ENCODE measurements around the gene ZNF567.
"Not testable (repeated sequence)": the region's sequence is repeated elsewhere in the genome, so short reads cannot be mapped to it uniquely, and the experiment has no call there.

Gene ZNF567

DNA sequence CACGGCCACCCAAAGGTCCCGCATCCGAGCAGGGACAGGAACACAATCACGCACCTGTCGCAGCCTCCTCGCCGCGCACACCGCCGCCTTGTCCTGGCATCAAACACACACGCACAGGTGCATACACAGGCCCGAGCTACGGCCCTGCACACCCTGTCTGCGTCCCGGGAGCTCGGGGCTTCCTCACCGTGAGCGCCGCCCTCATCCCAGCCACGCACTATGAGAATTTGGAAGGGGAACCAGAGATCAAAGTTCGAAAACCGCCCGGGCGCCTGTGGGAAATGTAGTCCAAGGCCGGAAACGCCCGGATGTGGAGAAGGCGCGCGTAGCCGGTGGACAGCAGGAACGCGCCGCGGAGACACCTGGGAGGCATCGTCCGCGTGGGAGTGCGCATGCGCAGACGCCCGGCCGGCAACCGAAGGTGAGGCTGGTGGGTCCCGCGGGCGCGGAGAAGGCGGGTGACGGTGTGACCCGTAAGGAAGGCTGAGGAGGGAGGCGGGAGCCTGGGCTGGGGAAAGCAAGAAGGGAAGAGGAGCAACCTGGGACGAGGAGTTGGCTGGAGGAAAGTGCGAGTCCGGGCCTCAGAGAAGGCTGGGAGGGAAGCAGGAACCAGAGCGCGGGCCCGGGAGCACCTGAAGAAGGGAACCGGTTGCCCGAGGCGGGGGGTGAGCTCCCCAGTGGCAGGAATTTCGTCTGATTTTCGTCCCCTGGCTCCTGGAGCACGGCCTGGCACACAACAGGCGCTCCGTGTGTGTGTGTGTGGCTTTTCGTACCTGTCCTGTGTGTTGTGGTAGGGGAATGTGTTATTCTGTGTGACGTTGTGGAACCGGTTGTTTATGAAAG is at the start of gene ZNF567:
Gene ZNF567, plus strand, starts transcription at position 399 of the 843 bp plus-strand sequence. CDS start 7,256 bp downstream, outside the sequence.
- peak; percentile 96 to 100 (median 98) for DNase-seq (ENCODE audit: low read depth in 4 of 4, low spot score in 1 of 4)

DNA sequence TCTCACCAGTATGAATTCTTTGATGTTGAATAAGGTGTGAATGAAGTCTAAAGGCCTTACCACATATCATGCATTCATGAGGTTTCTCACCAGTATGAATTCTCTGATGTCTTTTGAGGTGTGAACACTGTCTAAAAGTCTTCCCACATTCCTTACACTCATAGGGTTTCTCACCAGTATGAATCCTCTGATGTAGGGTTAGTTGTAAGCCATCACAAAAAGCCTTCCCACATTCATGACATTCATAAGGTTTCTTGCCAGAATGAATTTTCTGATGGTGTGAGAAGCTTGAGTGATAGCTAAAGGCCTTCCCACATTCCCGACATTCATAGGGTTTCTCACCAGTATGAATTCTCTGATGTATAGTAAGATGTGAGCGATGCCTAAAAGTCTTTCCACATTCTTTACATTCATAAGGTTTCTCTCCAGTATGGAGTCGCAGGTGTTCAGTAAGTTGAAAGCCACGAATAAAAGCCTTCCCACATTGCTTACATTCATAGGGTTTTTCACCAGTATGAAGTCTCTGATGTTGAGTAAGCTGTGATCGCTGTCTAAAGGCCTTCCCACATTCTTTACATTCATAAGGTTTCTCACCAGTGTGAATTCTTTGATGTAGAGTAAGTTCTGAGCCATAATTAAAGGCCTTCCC is 48.4 kb upstream of the ZNF567 start:
- no peak for DNase-seq (ENCODE audit: low read depth in 4 of 4, low spot score in 1 of 4)

DNA sequence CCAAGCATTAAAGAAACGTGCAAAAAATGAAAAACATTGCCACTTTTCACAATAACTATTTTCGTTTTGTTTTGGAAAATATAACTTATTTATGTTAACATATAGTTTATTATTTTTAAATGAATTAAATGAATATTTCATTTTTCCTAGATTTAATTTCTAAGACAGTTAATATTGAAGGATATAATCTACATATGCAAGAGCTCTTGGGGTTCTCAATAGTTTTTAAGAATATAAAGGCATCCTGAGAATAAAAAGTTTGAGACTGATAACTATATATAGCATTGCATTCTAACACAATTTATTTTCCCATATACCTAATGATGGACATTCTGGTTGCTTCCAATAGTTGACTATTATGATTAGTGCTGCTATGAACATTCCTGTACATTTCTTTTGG is 40.7 kb upstream of the ZNF567 start:
- no peak for DNase-seq (ENCODE audit: low read depth in 4 of 4, low spot score in 1 of 4)

DNA sequence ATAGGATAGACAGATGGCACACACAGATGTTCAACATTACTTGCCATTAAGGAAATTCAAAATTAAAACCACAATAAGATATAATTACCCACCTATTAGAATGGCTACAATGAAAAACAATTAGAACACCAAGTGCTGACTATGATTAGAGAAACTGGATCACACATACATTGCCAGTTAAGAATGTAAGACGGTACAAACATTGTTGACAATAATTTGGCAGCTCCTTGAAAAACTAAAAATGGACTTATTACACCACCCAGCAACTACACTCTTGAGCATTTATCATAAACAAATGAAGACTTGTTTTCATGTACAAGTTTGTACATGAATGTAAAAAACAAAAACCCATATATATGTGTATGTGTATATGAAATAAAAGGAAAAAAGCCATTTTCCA is 34.5 kb upstream of the ZNF567 start:
- DNase-seq (ENCODE audit: low read depth in 4 of 4, low spot score in 1 of 4) = no peak

DNA sequence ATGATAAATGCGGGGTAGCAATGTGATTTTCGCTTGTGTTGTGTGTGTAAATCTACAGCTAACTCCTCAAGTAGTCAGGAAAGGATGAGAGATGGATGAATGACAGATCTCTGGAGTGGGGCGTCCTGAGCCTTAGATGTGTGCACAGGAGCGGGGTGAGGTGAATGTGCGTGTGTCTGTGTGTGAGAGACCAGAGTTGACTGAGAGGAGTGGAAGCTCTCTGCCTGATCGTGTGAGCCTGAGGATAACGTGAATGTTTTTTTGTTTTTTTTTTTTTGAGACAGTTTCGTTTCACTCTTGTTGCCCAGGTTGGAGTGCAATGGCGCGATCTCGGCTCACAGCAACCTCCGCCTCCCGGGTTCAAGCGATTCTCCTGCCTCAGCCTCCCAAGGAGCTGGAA is 21.6 kb upstream of the ZNF567 start:
- no peak for DNase-seq (ENCODE audit: low read depth in 4 of 4, low spot score in 1 of 4)

- DNase-seq (ENCODE audit: low read depth in 4 of 4, low spot score in 1 of 4) = no peak
Observed at GRCh38 chr19:36668646-36669045, 18.8 kb upstream of the ZNF567 start.

DNA sequence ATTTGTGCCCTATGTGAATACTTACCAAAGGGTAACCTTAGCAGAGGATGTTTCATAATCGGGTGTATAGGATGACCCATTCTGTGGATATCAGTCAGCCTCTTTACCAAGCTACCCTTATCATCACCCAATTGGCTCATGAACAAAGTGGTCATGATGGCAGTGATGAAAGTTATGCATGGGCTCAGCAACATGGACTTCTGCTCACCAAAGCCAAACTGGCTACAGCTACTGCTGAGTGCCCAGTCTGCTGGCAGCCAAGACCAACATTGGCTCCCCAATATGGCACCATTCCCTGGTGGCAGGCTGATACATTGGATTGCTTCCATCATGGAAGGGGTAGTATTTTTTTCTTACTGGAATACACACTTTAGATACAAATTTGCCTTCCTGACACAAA is 15.0 kb upstream of the ZNF567 start:
- no peak for DNase-seq (ENCODE audit: low read depth in 4 of 4, low spot score in 1 of 4)

GRCh38 chr19:36674201-36674600 is 13.2 kb upstream of the ZNF567 start:
- no peak for DNase-seq (ENCODE audit: low read depth in 4 of 4, low spot score in 1 of 4)

DNA sequence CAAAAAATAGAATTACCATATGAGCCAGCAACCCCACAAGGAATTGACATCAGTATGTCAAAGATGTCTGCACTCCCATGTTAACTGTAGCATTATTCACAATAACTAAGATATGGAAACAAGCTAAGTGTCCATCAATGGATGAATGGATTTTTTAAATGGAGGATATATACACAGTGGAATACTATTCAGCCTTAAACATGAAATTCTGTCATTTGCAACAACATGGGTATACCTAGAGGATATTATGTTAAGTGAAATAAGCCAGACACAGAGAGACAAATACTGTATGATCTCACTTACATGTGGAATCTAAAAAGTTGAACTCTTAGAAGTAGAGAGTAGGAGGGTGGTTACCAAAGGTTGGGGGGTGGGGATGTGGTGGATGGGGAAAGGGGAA is 8.0 kb upstream of the ZNF567 start:
- no peak for DNase-seq (ENCODE audit: low read depth in 4 of 4, low spot score in 1 of 4)

GRCh38 chr19:36685835-36686234 is 1.6 kb upstream of the ZNF567 start:
- DNase-seq (ENCODE audit: low read depth in 4 of 4, low spot score in 1 of 4) = no peak

DNA sequence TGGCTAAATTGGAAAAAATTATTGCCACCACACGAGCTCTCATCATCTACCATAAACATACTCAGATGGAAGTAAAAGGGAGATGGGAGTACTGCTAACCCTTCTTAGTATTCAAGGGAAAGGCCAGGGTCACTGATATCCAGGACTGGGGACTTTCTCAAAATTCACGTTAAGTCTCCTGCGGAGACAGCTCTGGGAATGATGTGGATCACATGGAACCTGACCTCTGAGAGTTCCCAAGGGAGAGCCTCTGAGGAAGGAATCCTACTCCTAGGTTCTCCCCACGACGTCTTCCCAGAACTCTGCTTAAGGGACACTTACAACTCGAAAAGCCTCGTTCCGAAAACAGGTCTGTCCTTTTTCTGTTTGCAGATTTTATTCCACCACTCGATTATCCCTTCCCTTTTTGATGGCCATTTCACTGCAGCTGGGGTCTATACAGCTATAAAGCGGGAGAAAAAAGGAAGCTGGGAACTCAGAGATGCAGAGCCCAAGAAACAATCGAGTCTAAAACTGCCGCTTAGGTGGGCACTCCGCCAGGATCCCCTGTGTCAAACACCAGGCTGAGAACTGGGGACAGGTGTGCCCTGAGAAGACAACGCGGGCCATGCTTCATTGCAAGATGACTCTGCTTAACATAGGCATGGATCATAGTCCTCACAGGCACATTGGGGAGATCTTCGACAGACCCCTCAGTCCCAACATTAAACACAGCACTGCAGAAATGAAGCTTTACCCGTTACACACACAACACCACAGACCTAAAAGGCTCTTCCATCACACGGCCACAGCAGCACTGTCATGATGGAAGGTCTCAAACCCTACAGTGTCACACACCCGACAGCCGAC is 823 bp upstream of the ZNF567 start:
- no peak for DNase-seq (ENCODE audit: low read depth in 4 of 4, low spot score in 1 of 4)

- DNase-seq (ENCODE audit: low read depth in 4 of 4, low spot score in 1 of 4) = no peak
Observed at GRCh38 chr19:36688058-36688457, 646 bp downstream of the ZNF567 start.

GRCh38 chr19:36707134-36707533 is 19.7 kb downstream of the ZNF567 start:
- no peak for DNase-seq (ENCODE audit: low read depth in 4 of 4, low spot score in 1 of 4)

DNA sequence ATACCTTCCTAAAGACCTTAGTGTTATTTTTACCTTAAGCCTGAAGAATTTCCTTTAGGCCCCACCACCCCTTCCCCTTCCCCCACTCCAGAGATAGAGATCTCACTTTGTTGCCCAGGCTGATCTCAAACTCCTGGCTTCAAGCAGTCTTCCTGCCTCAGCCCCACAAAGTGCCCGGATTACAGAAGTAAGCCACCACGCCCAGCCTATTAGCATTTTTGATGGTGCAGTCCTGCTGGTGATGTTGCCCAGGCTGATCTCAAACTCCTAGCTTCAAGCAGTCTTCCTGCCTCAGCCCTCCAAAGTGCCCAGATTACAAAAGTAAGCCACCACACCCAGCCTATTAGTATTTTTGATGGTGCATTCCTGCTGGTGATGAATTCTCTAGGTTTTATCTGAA is 22.0 kb downstream of the ZNF567 start:
- no peak for DNase-seq (ENCODE audit: low read depth in 4 of 4, low spot score in 1 of 4)

DNA sequence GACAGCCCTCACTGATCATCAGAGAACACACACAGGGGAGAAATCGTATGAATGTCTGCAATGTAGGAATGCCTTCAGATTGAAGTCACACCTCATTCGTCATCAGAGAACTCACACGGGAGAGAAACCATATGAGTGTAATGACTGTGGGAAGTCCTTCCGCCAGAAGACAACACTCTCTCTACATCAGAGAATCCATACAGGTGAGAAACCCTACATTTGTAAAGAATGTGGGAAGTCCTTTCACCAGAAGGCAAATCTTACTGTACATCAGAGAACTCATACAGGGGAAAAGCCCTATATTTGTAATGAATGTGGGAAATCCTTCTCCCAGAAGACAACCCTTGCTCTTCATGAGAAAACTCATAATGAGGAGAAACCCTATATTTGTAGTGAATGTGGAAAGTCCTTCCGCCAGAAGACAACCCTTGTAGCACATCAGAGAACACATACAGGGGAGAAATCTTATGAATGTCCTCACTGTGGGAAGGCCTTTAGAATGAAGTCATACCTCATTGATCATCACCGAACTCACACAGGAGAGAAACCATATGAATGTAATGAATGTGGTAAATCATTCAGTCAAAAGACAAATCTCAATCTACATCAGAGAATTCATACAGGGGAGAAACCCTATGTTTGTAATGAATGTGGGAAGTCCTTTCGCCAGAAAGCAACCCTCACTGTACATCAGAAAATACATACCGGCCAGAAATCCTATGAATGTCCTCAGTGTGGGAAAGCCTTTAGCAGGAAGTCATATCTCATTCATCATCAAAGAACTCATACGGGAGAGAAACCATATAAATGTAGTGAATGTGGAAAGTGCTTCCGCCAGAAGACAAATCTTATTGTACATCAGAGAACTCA is 32.5 kb downstream of the ZNF567 start:
- no peak for DNase-seq (ENCODE audit: low read depth in 4 of 4, low spot score in 1 of 4)

DNA sequence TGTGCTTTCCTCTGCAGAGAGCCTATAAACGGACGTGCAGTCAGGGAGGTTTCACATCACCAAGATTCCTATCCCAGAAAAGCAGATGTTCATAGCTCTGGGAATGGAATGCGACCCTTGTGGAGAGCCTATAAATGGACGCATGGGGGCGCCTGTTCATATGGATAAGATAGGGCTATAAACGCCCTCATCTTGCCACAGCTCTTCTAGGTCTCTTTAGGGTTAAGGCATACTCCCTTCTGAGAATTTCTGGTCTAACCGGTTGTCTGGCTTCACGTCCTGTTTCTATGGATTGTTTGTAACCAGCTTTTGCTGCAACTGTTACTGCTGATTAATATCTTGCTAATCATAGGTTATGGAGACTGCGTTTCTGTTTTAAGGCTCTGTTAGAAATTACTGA is 48.8 kb downstream of the ZNF567 start:
- not testable (repeated sequence) for DNase-seq (ENCODE audit: low read depth in 4 of 4, low spot score in 1 of 4)

DNA sequence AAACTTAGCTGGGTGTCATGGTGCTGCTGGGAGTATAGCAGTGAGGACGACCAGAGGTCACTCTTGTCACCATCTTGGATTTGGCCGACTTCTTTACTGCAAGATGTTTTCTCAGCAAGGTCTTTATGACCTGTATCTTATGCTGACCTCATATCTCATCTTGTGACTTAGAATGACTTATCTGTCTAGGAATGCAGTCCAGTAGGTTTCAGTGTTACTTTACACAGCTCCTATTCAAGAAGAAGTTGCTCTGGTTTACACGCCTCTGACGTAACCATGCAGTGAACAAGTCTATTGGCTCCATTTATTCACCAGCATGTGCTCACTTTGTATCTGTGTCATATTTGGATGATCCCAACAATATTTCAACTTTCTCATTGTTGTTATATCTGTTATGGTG is 58.5 kb downstream of the ZNF567 start:
- DNase-seq (ENCODE audit: low read depth in 4 of 4, low spot score in 1 of 4) = no peak

DNA sequence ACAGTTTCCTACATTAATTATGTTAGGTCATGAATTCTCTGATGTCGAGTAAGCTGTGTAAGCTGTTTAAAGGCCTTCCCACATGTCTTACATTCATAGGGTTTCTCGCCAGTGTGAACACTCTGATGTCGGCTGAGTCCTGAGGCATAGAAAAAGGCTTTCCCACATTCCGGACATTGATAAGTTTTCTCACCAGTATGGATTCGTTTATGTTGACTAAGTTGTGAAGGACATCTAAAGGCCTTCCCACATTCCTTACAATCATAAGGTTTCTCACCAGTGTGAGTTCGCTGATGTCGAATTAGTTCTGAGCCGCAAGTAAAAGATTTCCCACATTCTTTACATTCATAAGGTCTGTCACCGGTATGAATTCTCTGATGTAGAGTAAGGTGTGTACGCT is 60.3 kb downstream of the ZNF567 start:
- no peak for DNase-seq (ENCODE audit: low read depth in 4 of 4, low spot score in 1 of 4)

- no peak for DNase-seq (ENCODE audit: low read depth in 4 of 4, low spot score in 1 of 4)
Observed at GRCh38 chr19:36748431-36749275, 61.2 kb downstream of the ZNF567 start.

DNA sequence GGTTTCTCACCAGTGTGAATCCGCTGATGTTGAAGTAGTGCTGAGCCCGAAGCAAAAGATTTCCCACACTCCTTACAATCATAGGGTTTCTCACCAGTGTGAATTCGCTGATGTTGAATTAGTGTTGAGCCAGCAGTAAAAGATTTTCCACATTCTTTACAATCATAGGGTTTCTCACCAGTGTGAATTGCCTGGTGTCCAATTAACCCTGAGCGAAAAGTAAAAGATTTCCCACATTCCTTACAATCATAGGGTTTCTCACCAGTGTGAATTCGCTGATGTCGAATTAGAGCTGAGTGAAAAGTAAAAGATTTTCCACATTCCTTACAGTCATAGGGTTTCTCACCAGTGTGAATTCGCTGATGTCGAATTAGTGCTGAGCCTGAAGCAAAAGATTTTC is 62.2 kb downstream of the ZNF567 start:
- DNase-seq (ENCODE audit: low read depth in 4 of 4, low spot score in 1 of 4) = not testable (repeated sequence)

Measured in stimulated activated CD4-positive, alpha-beta T cell treated with anti-CD3 and anti-CD28 coated beads, Interleukin-1b, Interleukin-23, amount 100 ng/mL, for 24 hours (primary cell).